ENCODE results near the gene MYADM. TPM values are rescaled to one million over a fixed set of nuclear protein-coding genes. Genes with fewer than 3 reads are reported as not detected.

MYADM gene
- total RNA-seq, 1 experiment from 2014 or later = 39.0 TPM

DNA sequence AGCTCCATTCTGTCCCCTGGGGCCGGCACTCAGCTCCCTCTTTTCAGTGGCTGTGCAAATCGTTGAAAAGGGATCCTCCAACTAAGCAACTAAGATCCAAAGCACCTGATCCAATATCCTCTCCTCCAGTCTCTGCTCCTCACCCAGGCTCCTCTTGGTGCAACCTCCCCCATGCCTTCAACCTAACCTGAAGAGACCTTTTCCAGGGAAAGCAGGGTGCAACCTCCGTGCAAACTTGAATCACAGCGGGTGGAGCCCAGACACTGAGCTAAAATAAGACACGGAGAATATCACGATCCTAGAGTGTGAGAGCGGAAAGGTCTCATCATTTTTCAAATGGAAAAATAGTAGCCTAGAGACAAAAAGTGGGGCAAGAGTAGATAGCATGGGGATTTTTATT lies 49.7 kb downstream of the MYADM start:
- H3K36me3 Mint-ChIP-seq (ENCODE audit: insufficient read depth, unreplicated experiment) = no peaks in the 10 kb centered on the region
- no peak for TF ChIP-seq CTCF (IDR thresholded peaks at IDR 0.05; ENCODE audit: unreplicated experiment)
- intact Hi-C loops (cut with micrococcal nuclease) = no loop called here
- no peaks in the 10 kb centered on the region for H3K27me3 Mint-ChIP-seq (ENCODE audit: insufficient read depth, unreplicated experiment)
- no peak overlapping the region for H3K4me3 Mint-ChIP-seq (ENCODE audit: unreplicated experiment)
- POLR2A ChIA-PET = no interaction called here
- no peak for DNase-seq (ENCODE audit: unreplicated experiment)
- CTCF ChIA-PET = interaction anchor here (0.6 to 2.5 kb wide), 3 partner anchors 10 to 105 kb away, joined by 3 to 10 read pairs (median 3); no protein-coding TSS in a partner anchor
- peaks cover 8% of the 10 kb centered on the region for H3K9me3 Mint-ChIP-seq (ENCODE audit: unreplicated experiment)
- BruUV-seq (replicated peaks) = no TSS peak
- no peaks in the 10 kb centered on the region for H3K4me1 Mint-ChIP-seq (ENCODE audit: insufficient read depth, unreplicated experiment)
- no peak overlapping the region for H3K27ac Mint-ChIP-seq (ENCODE audit: low read depth, unreplicated experiment)

Other genes starting within 250 kb of the MYADM start
- not detected in 2 replicates for gene DPRX, start 235.9 kb upstream of the MYADM start, total RNA-seq (2022)
- gene NLRP12, start 43.6 kb upstream of the MYADM start, total RNA-seq (2022) = not detected in 2 replicates
- gene PRKCG, start 14.3 kb downstream of the MYADM start, total RNA-seq (2022) = not detected in 2 replicates
- gene CACNG7, start 41.4 kb downstream of the MYADM start, total RNA-seq (2022) = not detected in 2 replicates
- gene CACNG8, start 95.1 kb downstream of the MYADM start, total RNA-seq (2022) = 0.16 TPM in 1 of 2 replicates, not detected in the other
- not detected in 2 replicates for gene CACNG6, start 123.8 kb downstream of the MYADM start, total RNA-seq (2022)
- not detected in 2 replicates for gene VSTM1, start 196.0 kb downstream of the MYADM start, total RNA-seq (2022)
- gene TARM1, start 213.5 kb downstream of the MYADM start, total RNA-seq (2022) = not detected in 2 replicates
- 2.9 and 9.2 TPM in 2 replicates for gene OSCAR, start 232.9 kb downstream of the MYADM start, total RNA-seq (2022)
- 111 and 128 TPM in 2 replicates for gene NDUFA3, start 235.0 kb downstream of the MYADM start, total RNA-seq (2022)
- gene TFPT, start 247.8 kb downstream of the MYADM start, total RNA-seq (2022) = 15.6 and 22.8 TPM in 2 replicates
- gene PRPF31, start 247.9 kb downstream of the MYADM start, total RNA-seq (2022) = 52.8 and 59.7 TPM in 2 replicates